GM12891 (cell line): Measurements from ENCODE around the gene AP5S1.

Source experiments
- PAX5 ChIP-seq: IDR thresholded peaks from 2 replicates; pipeline ENCODE4 v1.6.1; 2011; ENCODE audit warnings: low read length, moderate library complexity, mild to moderate bottlenecking; ENCODE audit not compliant: insufficient read depth, severe bottlenecking
- POLR2A ChIP-seq: IDR thresholded peaks from 2 replicates; pipeline ENCODE4 v1.6.1; 2011; ENCODE audit warnings: low read depth, low read length, control low read depth
- POLR2AphosphoS5 ChIP-seq: IDR thresholded peaks from 2 replicates; pipeline ENCODE4 v1.6.1; 2011; ENCODE audit warnings: low read depth, low read length, control low read depth
- POU2F2 ChIP-seq: IDR thresholded peaks from 2 replicates; pipeline ENCODE4 v1.6.1; 2011; ENCODE audit warnings: low read depth, mild to moderate bottlenecking, control low read depth, low read length, moderate library complexity
- SPI1 ChIP-seq: IDR thresholded peaks from 2 replicates; pipeline ENCODE4 v1.6.1; 2011; ENCODE audit warnings: low read depth, low read length, control low read depth
- TAF1 ChIP-seq: IDR thresholded peaks from 2 replicates; pipeline ENCODE4 v1.6.1; 2011; ENCODE audit warnings: low read depth, low read length, control low read depth

- peak; percentile 91 for TF ChIP-seq POLR2A
- TF ChIP-seq TAF1 = peak; percentile 36; the same call in 1 of the 2 replicates
- peak; percentile 86; the same call in 1 of the 2 replicates for TF ChIP-seq POLR2AphosphoS5
- no peak for TF ChIP-seq SPI1
- TF ChIP-seq PAX5 = no peak
- TF ChIP-seq POU2F2 = peak; percentile 27; the same call in 1 of the 2 replicates
These were observed at the start of gene AP5S1 for GRCh38 chr20:3820048-3820900.
